ENCODE data around the gene RGS7. TPM values are rescaled to one million over a fixed set of nuclear protein-coding genes. Genes with fewer than 3 reads are reported as not detected.

The RGS7 gene
- total and polyA plus RNA-seq, 2 of the 8 experiments (the other 6 are each of a cell fraction or from before 2014, with no cell fraction given), result 1.6 to 3.0 TPM

DNA sequence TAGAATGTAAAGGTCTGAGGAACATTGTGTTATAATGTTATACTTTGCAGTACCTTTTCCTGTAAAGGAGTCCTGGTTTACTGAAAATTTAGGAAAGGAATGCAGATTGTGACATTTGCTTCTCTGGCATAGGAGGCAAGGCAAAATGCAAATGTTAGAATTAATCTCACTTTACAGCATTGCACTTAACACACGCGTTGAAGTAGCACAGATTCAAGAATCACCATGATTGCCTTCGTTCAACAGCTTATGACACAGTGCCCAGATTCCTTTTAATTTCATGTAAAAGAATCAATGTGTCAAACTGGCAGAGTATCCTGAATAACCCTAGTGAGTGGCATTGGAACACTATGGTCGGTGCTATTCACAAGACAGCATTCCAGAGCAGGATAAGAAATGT, 47.4 kb downstream of the RGS7 start:
- Histone ChIP-seq H4K5ac (ENCODE audit: insufficient read length, low read depth, low read length) (no peak overlapping the region), H3K4ac (replicated peaks; ENCODE audit: insufficient read length, low read depth, low read length) (no peak overlapping the region), H3K79me2 (ENCODE audit: control insufficient read depth in 1 of 2, insufficient read depth in 2 of 2, low read length in 2 of 2) (no peaks in the 10 kb centered on the region), H2AK5ac (ENCODE audit: low read depth, low read length) (no peak overlapping the region), H3K79me1 (ENCODE audit: low read depth, low read length) (no peaks in the 10 kb centered on the region), H3K18ac (ENCODE audit: extremely low read depth, low read length) (no peak overlapping the region), H4K8ac (ENCODE audit: extremely low read depth, insufficient read depth, low read length) (no peak overlapping the region), H3K23me2 (ENCODE audit: low read depth, low read length) (peaks cover 8% of the 10 kb centered on the region; the same call in 1 of the 2 replicates), H3K4me3 (ENCODE audit: extremely low read depth in 1 of 4, insufficient read depth in 2 of 4, low read depth in 3 of 4, low read length in 4 of 4) (no peak overlapping the region), H3K36me3 (ENCODE audit: control insufficient read depth in 2 of 4, insufficient read depth in 4 of 4, low read length in 3 of 4) (no peaks in the 10 kb centered on the region), H3K4me2 (ENCODE audit: insufficient read depth in 1 of 2, low read depth in 2 of 2, low read length in 2 of 2) (no peak overlapping the region), H3K4me1 (replicated peaks in 1 of 4; ENCODE audit: control insufficient read depth in 3 of 4, insufficient read depth in 4 of 4, low read length in 3 of 4) (no peaks in the 10 kb centered on the region), H2BK20ac (ENCODE audit: low read length) (no peak overlapping the region), H4K91ac (replicated peaks; ENCODE audit: insufficient read length, low read length) (no peak overlapping the region), H3K9ac (replicated peaks in 1 of 4; ENCODE audit: extremely low read depth in 1 of 4, low read depth in 3 of 4, low read length in 3 of 4) (no peak overlapping the region), H3K23ac (ENCODE audit: insufficient read length) (no peak overlapping the region), H2BK5ac (ENCODE audit: low read depth, low read length) (no peak overlapping the region), H3K27me3 (replicated peaks in 1 of 4; ENCODE audit: control insufficient read depth in 3 of 4, extremely low read depth in 1 of 4, insufficient read depth in 3 of 4, low read length in 3 of 4) (no peaks in the 10 kb centered on the region), H4K20me1 (replicated peaks in 1 of 2; ENCODE audit: control insufficient read depth in 1 of 2, insufficient read depth in 2 of 2, low read length in 2 of 2) (peaks cover 0 to 4% of the 10 kb centered on the region in 2 experiments), H2BK15ac (ENCODE audit: low read length) (no peak overlapping the region), H2AFZ (ENCODE audit: low read length) (no peak overlapping the region), H2BK120ac (replicated peaks; ENCODE audit: low read depth, low read length) (no peak overlapping the region), H2BK12ac (ENCODE audit: low read depth, low read length) (no peak overlapping the region), H3K14ac (ENCODE audit: insufficient read length) (no peak overlapping the region), H3K27ac (ENCODE audit: low read depth, low read length) (no peak overlapping the region), H3K56ac (replicated peaks; ENCODE audit: insufficient read length, low read depth, low read length) (no peak overlapping the region), H3K9me3 (ENCODE audit: insufficient read depth in 2 of 2, low read depth in 1 of 2, low read length in 1 of 2) (peaks cover 0 to 4% of the 10 kb centered on the region in 2 experiments; a peak in 1 of 4 replicates)
- no peak for DNase-seq (ENCODE audit: low read depth in 1 of 2, low spot score in 2 of 2)
- FAIRE-seq, result no peak
- POLR2A ChIA-PET (ENCODE audit: partially characterized antibody), result no interaction called here
- WGBS, 2 experiments (ENCODE audit: extremely low coverage in 1 of 2, insufficient coverage in 1 of 2, insufficient read length in 1 of 2, insufficient replicate concordance in 2 of 2, low coverage in 1 of 2, low lambda C conversion rate in 2 of 2, missing lambda C conversion rate in 1 of 2), result 88% methylated on average over 4 of the region's 4 CpGs; no CpG with 5 or more reads in 1 of the 2 experiments
- CTCF ChIA-PET (ENCODE audit: partially characterized antibody), result interaction anchor here (1.0 to 1.3 kb wide), 2 partner anchors 18 to 39 kb away, joined by 3 read pairs; no protein-coding TSS in a partner anchor
- no peak for TF ChIP-seq KDM1A (IDR thresholded peaks at IDR 0.05; ENCODE audit: borderline replicate concordance, low read length)
- no peak for TF ChIP-seq YY1 (IDR thresholded peaks at IDR 0.05; ENCODE audit: low read depth, low read length)
- TF ChIP-seq, protein P1, sequence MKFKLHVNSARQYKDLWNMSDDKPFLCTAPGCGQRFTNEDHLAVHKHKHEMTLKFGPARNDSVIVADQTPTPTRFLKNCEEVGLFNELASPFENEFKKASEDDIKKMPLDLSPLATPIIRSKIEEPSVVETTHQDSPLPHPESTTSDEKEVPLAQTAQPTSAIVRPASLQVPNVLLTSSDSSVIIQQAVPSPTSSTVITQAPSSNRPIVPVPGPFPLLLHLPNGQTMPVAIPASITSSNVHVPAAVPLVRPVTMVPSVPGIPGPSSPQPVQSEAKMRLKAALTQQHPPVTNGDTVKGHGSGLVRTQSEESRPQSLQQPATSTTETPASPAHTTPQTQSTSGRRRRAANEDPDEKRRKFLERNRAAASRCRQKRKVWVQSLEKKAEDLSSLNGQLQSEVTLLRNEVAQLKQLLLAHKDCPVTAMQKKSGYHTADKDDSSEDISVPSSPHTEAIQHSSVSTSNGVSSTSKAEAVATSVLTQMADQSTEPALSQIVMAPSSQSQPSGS (IDR thresholded peaks at IDR 0.05; ENCODE audit: low read length), result no peak
- TF ChIP-seq TAF7 (optimal IDR thresholded peaks at IDR 0.05; ENCODE audit: borderline replicate concordance, low read depth, low read length), result no peak
- TF ChIP-seq, protein P2, sequence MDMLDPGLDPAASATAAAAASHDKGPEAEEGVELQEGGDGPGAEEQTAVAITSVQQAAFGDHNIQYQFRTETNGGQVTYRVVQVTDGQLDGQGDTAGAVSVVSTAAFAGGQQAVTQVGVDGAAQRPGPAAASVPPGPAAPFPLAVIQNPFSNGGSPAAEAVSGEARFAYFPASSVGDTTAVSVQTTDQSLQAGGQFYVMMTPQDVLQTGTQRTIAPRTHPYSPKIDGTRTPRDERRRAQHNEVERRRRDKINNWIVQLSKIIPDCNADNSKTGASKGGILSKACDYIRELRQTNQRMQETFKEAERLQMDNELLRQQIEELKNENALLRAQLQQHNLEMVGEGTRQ (IDR thresholded peaks at IDR 0.05; ENCODE audit: low read length), result no peak
- TF ChIP-seq, protein P3, sequence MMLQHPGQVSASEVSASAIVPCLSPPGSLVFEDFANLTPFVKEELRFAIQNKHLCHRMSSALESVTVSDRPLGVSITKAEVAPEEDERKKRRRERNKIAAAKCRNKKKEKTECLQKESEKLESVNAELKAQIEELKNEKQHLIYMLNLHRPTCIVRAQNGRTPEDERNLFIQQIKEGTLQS (IDR thresholded peaks at IDR 0.05; ENCODE audit: insufficient read depth, low read depth, low read length), result no peak
- no peak for TF ChIP-seq POU5F1 (IDR thresholded peaks at IDR 0.05; ENCODE audit: low read depth, low read length)
- no peak for TF ChIP-seq PHF8 (conservative IDR thresholded peaks at IDR 0.05; ENCODE audit: low read depth, low read length)
- no peak for TF ChIP-seq CHD2 (IDR thresholded peaks at IDR 0.05; ENCODE audit: low read length)
- TF ChIP-seq, protein P4, sequence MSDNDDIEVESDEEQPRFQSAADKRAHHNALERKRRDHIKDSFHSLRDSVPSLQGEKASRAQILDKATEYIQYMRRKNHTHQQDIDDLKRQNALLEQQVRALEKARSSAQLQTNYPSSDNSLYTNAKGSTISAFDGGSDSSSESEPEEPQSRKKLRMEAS (IDR thresholded peaks at IDR 0.05), result no peak
- TF ChIP-seq SP1 (IDR thresholded peaks at IDR 0.05; ENCODE audit: low read depth, low read length), result no peak
